ENCODE results near the gene MYRIP. TPM values are rescaled to one million over a fixed set of nuclear protein-coding genes. Genes with fewer than 3 reads are reported as not detected.

MYRIP gene
- total RNA-seq, 4 donors from 2014 or later, result 0.66 to 3.1 (median 2.6) TPM

GRCh38 chr3:39989746-39990145 lies 180.3 kb downstream of the MYRIP start:
- Histone ChIP-seq H3K27ac (no peak overlapping the region), H3K4me1 (no peaks in the 10 kb centered on the region), H3K36me3 (no peaks in the 10 kb centered on the region), H3K27me3 (peaks cover 0 to 5% (median 0%) of the 10 kb centered on the region in 4 donors), H3K9me3 (peaks cover 0 to 14% (median 0%) of the 10 kb centered on the region in 3 donors), H3K4me3 (no peak overlapping the region)
- intact Hi-C loops (cut with DNase I), result no loop called here
- 40 to 76% methylated on average over 1 to 3 of the region's 3 CpGs for WGBS, 2 donors
- TF ChIP-seq CTCF (IDR thresholded peaks at IDR 0.05) (no peak), POLR2A (IDR thresholded peaks at IDR 0.05) (no peak)
- DNase-seq, result no peak

- 21 to 27% methylated on average over 1 of the region's 1 CpG for WGBS, 2 donors
- no peaks in the 10 kb centered on the region for H3K4me1 ChIP-seq
- peaks cover 0 to 5% (median 0%) of the 10 kb centered on the region in 4 donors for H3K27me3 ChIP-seq
- H3K27ac ChIP-seq, result no peak overlapping the region
- DNase-seq, result no peak
- H3K4me3 ChIP-seq, result no peak overlapping the region
- H3K36me3 ChIP-seq, result no peaks in the 10 kb centered on the region
- intact Hi-C loops (cut with DNase I), result no loop called here
- TF ChIP-seq CTCF (IDR thresholded peaks at IDR 0.05) (peak; percentile 15 to 78 (median 55)), POLR2A (IDR thresholded peaks at IDR 0.05) (no peak)
- peaks cover 0 to 14% (median 0%) of the 10 kb centered on the region in 3 donors for H3K9me3 ChIP-seq
Observed at GRCh38 chr3:39990532-39990931, 181.1 kb downstream of the MYRIP start.

- WGBS, 2 donors, result 77 to 88% methylated on average over 1 to 3 of the region's 3 CpGs
- H3K9me3 ChIP-seq, result no peaks in the 10 kb centered on the region
- DNase-seq, result no peak
- intact Hi-C loops (cut with DNase I), result no loop called here
- no peak overlapping the region for H3K4me3 ChIP-seq
- no peaks in the 10 kb centered on the region for H3K27me3 ChIP-seq
- H3K36me3 ChIP-seq, result no peaks in the 10 kb centered on the region
- no peaks in the 10 kb centered on the region for H3K4me1 ChIP-seq
- TF ChIP-seq CTCF (IDR thresholded peaks at IDR 0.05) (no peak), POLR2A (IDR thresholded peaks at IDR 0.05) (no peak)
- no peak overlapping the region for H3K27ac ChIP-seq
Observed at GRCh38 chr3:40008796-40009195, 199.4 kb downstream of the MYRIP start.

GRCh38 chr3:40009991-40010390 lies 200.6 kb downstream of the MYRIP start:
- WGBS, 2 donors, result 49 to 70% methylated on average over 2 of the region's 2 CpGs
- no peak for DNase-seq
- no peaks in the 10 kb centered on the region for H3K4me1 ChIP-seq
- intact Hi-C loops (cut with DNase I), result no loop called here
- no peaks in the 10 kb centered on the region for H3K36me3 ChIP-seq
- TF ChIP-seq CTCF (IDR thresholded peaks at IDR 0.05), result no peak
- TF ChIP-seq POLR2A (IDR thresholded peaks at IDR 0.05), result no peak
- H3K9me3 ChIP-seq, result no peaks in the 10 kb centered on the region
- H3K4me3 ChIP-seq, result no peak overlapping the region
- H3K27me3 ChIP-seq, result no peaks in the 10 kb centered on the region
- H3K27ac ChIP-seq, result no peak overlapping the region

GRCh38 chr3:40012381-40012780 lies 203.0 kb downstream of the MYRIP start:
- WGBS, 2 donors, result 81 to 85% methylated on average over 3 of the region's 3 CpGs
- no peaks in the 10 kb centered on the region for H3K4me1 ChIP-seq
- H3K36me3 ChIP-seq, result no peaks in the 10 kb centered on the region
- H3K27ac ChIP-seq, result no peak overlapping the region
- no peaks in the 10 kb centered on the region for H3K27me3 ChIP-seq
- H3K4me3 ChIP-seq, result no peak overlapping the region
- TF ChIP-seq CTCF (IDR thresholded peaks at IDR 0.05), result no peak
- no peak for TF ChIP-seq POLR2A (IDR thresholded peaks at IDR 0.05)
- H3K9me3 ChIP-seq, result no peaks in the 10 kb centered on the region
- no peak for DNase-seq
- intact Hi-C loops (cut with DNase I), result no loop called here
